HG03571 (cell line): Measurements from ENCODE around the gene ZKSCAN1.
"Not testable (repeated sequence)": the region's sequence is repeated elsewhere in the genome, so short reads cannot be mapped to it uniquely, and the experiment has no call there.

Experiments used
- ATAC-seq: cut with Tn5 transposase; IDR thresholded peaks from one replicate; pipeline ENCODE4 v1.9.1; 2021; ENCODE audit not compliant: unreplicated experiment

Gene ZKSCAN1

DNA sequence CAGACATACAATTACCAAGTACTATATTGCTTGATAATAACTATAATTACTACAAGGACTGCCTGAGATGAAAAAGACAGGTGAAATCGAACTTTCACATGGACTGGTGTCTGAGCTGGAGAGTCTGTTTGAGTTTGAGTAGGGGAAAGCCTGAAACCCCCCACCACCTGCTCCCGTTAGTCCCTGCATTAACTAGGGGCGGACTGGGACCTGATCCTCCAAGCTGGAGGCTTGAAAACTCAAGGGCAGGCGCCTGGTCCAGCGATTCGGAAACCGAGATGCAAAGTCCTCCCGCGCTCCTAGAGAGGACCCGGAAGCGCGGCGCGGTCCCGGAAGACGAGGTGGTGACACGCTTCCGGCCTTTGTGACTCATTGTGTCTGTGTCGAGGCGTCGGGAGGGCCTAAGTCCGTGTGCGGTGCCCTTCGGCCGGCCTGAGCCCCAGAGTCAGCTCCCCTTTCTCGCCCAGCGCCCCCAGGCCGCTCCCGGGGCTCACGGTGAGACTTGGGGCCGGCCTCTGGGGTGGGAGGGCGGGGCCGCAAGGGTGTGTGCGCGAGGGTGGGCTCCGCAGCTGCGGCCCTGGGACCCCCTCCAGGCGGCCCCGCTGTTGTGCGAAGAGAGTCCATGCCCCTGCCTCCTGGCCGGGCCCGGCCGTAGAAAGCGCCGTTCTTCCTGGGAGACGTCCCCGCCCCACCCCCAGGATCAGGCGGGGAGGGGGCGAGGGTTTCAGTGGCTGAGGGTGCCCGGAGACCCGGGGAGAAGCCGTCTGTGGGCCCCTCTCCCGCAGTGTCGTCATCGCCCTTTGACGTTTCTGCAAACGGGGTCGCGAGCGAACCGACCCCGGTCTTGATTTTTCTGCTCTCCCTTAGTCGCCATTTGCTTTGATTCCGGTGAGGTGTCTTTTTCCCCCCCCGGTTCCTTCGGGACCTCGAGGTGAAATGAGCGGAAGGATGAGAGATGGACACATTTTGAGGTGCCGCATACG lies at the start of gene ZKSCAN1:
ZKSCAN1 (plus strand) TSS at position 365 of the 983 bp plus-strand sequence. CDS start 7,911 bp downstream, outside the sequence.
- peak; percentile 93 for ATAC-seq

DNA sequence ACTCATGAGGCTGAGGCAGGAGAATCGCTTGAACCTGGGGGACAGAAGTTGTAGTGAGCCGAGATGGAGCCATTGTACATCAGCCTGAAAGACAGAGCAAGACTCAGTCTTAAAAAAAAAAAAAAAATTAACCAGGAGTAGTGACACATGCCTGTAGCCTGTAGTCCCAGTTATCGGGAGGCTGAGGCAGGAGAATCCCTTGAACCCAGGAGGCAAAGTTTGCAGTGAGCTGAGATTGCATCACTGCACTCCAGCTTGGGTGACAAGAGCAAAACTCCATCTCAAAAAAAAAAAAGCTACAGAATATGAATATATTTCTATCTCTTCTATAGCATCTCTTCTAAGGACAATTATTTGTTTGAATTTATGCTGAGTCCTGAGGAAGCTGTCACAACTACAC lies 46.1 kb upstream of the ZKSCAN1 start:
- no peak for ATAC-seq

DNA sequence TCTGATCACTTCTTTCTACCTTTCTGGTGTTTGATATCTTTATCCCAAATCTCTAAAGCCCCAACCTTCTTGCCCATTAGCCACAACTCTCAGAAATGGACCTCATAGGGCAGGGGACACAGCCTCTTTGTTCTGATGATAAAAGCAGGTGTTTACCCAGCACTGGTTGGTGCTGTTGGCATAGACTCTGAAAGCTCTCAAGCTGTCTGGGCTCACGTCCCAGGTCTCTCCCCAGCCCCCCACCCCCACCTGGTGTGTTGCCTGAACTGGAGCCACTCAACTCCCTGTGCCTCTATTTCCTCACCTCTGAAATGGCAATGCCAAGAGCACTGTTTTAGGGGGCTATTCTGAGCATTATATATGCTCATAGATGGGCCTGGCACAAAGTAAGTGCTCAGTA lies 45.6 kb upstream of the ZKSCAN1 start:
- ATAC-seq = not testable (repeated sequence)

DNA sequence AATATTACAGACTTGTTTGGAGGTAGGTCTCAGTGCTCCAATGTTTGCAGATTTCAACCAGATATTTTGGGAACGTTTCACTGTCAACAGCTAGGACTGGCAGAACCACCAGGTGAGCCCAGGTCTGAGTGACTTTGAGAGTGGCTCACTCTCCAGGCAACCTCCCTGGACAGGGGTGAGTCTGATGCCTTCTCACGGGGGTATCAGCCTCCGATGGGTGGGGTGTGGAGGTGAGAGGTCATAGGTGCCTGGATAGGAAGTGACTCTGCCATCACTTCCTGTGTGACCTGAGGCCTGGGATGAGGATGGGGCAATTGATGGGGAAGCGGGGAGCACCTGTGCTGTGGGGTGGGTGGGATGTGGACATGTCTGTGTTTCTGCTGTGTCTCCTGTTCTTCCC lies 44.2 kb upstream of the ZKSCAN1 start:
- no peak for ATAC-seq

DNA sequence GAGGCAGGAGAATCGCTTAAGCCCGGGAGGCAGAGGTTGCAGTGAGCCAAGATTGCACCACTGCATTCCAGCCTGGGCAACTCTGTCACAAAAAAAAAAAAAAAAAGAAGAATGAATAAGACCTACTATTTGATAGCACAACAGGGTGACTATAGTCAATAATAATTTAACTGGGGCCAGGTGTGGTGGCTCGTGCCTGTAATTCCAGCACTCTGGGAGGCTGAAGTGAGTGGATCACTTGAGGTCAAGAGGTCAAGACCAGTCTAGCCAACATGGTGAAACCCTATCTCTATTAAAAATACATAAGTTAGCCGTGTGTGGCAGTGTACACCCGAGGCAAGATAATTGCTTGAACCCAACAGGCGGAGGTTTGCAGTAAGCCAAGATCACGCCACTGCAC lies 41.6 kb upstream of the ZKSCAN1 start:
- not testable (repeated sequence) for ATAC-seq

GRCh38 chr7:99974681-99975080 lies 40.7 kb upstream of the ZKSCAN1 start:
- no peak for ATAC-seq

DNA sequence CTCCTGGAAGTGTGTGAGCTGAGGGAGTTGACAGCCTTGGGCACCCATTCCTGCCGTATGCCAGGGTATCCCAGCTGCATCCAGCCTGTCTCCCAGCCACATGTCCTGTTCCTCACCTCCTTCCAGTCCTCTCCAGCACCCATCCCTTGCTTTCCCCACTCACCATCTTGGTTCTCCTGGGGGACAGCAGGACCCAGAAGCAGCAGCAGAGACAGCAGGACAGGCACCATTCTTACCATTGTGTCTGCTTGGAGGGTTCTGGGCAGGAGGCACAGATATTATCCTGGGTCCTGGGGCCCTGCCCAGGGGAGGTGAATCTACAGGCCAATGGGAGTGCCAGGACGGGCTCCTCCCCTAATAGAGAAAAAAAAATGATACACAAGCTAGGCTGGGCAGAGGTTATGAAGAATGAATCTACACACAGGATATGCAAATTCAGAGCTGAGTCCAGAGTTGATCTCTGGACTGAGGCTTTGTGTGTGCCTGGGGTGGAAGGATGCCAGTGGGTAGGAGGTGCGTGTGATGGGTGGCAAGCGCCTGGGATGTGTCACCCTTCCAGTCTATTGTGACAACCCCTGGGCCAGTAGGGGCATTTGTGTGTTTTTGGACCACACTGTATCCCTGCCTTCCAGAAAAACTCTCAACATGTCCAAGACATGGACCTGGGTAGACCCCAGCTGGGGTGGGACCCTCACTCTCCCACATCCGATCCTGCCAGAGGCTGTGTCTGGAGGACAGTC lies 39.4 kb upstream of the ZKSCAN1 start, which contains the start of gene AZGP1:
AZGP1 (minus strand) TSS at position 250 of the 740 bp plus-strand sequence; CDS start at position 239, 11 bp downstream.
- no peak for ATAC-seq

- ATAC-seq = no peak
These were observed 38.8 kb upstream of the ZKSCAN1 start for GRCh38 chr7:99976626-99977025.

DNA sequence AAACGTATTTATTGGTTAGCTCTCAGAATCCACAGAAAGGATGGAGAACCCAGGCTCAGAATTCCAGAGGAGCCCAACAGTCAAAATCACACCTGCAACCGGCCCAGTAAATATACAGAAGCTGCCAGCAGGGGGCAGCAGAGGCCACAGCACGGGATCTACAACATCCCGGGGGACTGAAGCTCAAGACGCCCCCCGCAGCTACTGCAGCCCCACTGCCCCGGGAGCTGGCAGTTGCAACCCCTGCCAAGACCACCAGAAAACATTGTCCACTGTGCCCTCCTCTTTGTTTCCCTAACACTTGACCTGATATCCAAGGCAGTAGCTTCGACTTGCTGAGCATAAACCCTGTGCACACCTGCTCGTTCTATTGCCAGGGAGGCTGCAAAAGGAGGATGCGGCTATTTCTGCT lies 35.6 kb upstream of the ZKSCAN1 start:
- ATAC-seq = not testable (repeated sequence)

DNA sequence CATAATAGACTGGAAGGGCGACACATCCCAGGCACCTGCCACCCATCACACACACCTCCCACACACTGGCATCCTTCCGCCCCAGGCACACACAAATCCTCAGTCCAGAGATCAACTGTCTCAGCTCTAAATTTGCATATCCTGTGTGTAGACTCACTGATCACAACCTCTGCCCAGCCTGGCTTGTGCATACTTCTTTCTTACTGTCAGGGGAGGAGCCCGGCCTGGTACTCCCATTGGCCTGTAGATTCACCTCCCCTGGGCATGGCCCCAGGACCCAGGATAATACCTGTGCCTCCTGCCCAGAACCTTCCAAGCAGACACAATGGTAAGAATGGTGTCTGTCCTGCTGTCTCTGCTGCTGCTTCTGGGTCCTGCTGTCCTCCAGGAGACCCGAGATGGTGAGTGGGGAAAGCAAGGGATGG lies 34.9 kb upstream of the ZKSCAN1 start:
- not testable (repeated sequence) for ATAC-seq

DNA sequence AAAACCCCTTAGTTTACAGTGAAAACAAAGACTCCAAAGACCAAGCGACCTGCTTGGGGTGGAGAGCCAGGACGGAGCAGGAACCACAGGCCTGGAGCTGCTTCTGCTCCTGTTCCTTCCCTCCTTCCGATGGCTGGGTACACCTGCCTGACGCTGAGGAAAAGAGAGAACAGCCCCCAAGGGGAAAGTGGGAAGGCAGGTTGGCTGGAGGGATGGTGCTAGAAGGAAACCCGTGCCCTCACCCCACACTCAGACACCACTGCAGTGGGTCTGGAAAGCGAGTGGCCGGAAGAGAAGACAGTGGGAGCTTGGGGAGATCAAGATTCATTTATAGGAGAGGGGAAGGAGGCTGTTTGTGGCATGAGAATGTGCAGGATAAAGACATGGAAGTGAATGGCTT lies 34.3 kb upstream of the ZKSCAN1 start:
- ATAC-seq = not testable (repeated sequence)

- ATAC-seq = no peak
These were observed 30.8 kb upstream of the ZKSCAN1 start for GRCh38 chr7:99984593-99984992.

DNA sequence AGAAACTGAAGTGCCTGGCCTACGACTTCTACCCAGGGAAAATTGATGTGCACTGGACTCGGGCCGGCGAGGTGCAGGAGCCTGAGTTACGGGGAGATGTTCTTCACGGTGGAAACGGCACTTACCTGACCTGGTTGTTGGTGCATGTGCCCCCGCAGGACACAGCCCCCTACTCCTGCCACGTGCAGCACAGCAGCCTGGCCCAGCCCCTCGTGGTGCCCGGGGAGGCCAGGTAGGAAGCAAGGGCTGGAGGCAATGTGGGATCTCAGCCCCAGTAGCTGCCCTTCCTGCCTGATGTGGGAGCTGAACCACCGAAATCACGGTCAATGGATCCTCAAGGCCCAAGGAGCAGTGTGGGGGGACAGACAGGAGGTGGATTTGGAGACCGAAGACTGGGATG lies 28.1 kb upstream of the ZKSCAN1 start:
- not testable (repeated sequence) for ATAC-seq

DNA sequence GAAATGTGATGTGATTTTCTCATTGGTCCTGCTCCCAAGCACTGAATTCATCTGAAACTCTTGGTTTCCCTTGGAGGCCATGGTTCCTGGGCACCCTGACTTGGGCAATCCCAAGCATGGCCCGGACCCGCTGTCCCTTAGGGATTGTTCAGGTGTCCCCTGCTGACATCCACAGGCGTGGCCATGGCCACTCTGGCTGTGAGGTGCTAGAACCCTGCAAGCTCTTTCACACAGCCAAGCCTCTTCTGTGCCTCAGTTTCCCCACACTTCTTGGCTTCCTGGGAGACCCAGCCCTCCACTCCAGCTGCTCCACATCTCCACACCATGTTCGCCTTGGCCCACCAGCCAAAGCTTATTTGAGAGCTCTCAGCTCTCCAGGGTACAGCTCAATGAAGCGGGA lies 27.6 kb upstream of the ZKSCAN1 start:
- ATAC-seq = no peak

GRCh38 chr7:99990460-99990852 lies 24.9 kb upstream of the ZKSCAN1 start:
- ATAC-seq = no peak

- ATAC-seq = not testable (repeated sequence)
These were observed 23.9 kb upstream of the ZKSCAN1 start for GRCh38 chr7:99991543-99991942.

- ATAC-seq = no peak
These were observed 22.9 kb upstream of the ZKSCAN1 start for GRCh38 chr7:99992330-99993038.

DNA sequence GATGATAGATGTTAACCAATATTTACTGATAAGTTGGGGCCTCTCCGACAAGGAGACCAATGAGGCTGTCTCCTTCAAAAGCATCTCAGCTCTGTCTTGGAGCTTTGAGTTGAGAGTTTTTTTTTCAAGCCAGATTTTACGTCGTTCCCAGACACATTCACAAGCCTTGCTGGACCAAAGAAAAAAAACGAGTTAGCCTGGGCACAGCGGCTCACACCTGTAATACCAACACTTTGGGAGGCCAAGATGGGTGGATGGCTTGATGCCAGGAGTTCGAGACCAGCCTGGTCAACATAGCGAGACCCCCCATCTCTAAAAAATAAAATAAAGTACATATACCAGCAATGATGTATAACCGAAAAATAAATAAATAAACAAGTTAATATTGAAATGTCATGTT lies 20.6 kb upstream of the ZKSCAN1 start:
- no peak for ATAC-seq

DNA sequence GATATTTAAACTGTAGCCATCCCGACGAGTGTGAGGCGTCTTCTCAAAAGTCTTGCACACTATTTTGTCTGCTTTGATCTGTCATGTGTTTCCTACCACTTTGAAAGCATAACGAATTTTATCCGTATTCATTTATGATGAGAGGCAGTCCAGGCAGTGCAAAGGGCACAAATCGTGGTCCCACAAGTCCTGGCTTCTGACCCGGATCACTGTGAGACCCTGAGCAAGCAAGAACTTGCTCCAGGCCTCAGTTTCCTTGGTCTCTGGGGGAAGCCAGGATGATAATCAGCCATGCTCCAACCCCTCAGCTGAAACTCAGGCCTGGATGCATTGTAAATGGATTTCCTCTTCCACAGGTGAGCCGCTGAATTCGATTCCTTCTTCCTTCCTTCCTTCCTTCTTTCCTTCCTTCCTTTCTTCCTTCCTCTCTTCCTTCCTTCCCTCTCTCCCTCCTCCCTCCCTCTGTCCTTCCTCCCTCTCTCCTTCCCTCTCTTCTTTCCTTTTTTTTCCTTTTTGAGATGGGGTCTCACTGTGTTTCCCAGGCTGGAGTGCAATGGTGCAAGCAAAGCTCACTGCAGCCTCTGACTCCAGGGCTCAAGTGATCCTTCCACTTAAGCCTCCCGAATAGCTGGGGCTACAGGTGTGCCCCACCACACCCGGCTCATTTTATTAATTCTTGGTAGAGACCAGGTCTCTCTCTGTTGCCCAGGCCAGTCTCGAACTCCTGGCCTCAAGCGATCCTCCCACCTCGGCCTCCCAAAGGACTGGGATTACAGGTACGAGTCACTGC lies 18.4 kb upstream of the ZKSCAN1 start:
- ATAC-seq = no peak

DNA sequence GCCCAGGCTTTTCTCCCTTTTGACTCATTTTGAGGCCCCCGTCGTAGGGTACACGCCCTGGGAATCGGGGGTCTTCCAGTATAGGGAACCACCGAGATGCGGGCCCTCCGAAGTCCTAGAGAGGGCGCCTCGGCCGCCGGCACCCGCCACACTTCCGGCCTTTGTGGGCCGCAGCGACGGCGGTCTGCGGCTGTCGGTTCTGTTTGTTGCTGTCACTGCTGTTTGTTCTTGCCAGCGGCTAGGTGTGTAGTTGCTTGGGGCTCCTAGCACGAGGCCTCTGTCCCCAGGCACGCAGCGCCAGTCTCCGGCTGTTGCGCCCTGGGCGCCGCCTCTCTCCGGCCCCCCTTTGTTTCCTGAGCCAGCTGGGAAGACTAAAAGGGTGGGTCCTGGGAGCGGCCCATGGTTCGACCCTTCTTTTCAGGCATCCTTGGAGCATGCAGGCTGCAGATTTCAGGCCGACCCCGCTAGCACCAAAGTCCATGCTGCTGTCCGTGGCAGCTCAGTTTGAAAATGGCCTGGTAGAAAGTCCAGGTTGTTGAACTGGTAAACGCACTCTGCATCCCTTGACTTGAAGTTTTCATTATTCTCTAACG lies 17.8 kb upstream of the ZKSCAN1 start:
- ATAC-seq = no peak
